Measurements from ENCODE around the gene ATG4D.

GRCh38 chr19:10566658-10567410, 23.1 kb downstream of the ATG4D start:
- TF ChIP-seq, protein P1, sequence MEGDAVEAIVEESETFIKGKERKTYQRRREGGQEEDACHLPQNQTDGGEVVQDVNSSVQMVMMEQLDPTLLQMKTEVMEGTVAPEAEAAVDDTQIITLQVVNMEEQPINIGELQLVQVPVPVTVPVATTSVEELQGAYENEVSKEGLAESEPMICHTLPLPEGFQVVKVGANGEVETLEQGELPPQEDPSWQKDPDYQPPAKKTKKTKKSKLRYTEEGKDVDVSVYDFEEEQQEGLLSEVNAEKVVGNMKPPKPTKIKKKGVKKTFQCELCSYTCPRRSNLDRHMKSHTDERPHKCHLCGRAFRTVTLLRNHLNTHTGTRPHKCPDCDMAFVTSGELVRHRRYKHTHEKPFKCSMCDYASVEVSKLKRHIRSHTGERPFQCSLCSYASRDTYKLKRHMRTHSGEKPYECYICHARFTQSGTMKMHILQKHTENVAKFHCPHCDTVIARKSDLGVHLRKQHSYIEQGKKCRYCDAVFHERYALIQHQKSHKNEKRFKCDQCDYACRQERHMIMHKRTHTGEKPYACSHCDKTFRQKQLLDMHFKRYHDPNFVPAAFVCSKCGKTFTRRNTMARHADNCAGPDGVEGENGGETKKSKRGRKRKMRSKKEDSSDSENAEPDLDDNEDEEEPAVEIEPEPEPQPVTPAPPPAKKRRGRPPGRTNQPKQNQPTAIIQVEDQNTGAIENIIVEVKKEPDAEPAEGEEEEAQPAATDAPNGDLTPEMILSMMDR (IDR thresholded peaks at IDR 0.05) = no peak
- TF ChIP-seq POLR2A (IDR thresholded peaks at IDR 0.05) (no peak), POLR2AphosphoS5 (IDR thresholded peaks at IDR 0.05) (no peak), EP300 (IDR thresholded peaks at IDR 0.05) (no peak)

Data from upper lobe of left lung (tissue), 4 donors.